Endodermal cell (in vitro differentiated cells): ENCODE data around the gene BRI3BP. TPM values are rescaled to one million over a fixed set of nuclear protein-coding genes. Genes with fewer than 3 reads are reported as not detected.

Experiments used
- DNase-seq: peaks from one replicate; pipeline ENCODE4 v3.0.0-alpha.2; 2017
- H3K27ac ChIP-seq: 2 replicates; pipeline ENCODE4 v1.5.1; 2013; ENCODE audit warnings: mild to moderate bottlenecking, low read depth, low read length, moderate library complexity
- H3K27me3 ChIP-seq: 2 replicates; pipeline ENCODE4 v1.6.1; 2013; ENCODE audit warnings: mild to moderate bottlenecking, low read length, moderate library complexity; ENCODE audit not compliant: insufficient read depth, control insufficient read depth, poor library complexity, severe bottlenecking
- H3K36me3 ChIP-seq: 2 replicates; pipeline ENCODE4 v1.7.0; 2013; ENCODE audit warnings: mild to moderate bottlenecking, low read length, moderate library complexity; ENCODE audit not compliant: control insufficient read depth, insufficient read depth
- H3K4me1 ChIP-seq: one replicate; pipeline ENCODE4 v1.7.0; 2013; ENCODE audit warnings: low read length; ENCODE audit not compliant: control insufficient read depth, insufficient read depth
- H3K4me3 ChIP-seq: 2 replicates; pipeline ENCODE4 v1.5.1; 2013; ENCODE audit warnings: mild to moderate bottlenecking, low read length, moderate library complexity
- H3K9ac ChIP-seq: 2 replicates; pipeline ENCODE4 v1.6.1; 2013; ENCODE audit warnings: mild to moderate bottlenecking, low read length, moderate library complexity; ENCODE audit not compliant: poor library complexity, severe bottlenecking; ENCODE audit errors: extremely low read depth
- H3K9me3 ChIP-seq: 2 replicates; pipeline ENCODE4 v1.6.1; 2013; ENCODE audit warnings: mild to moderate bottlenecking, low read length, moderate library complexity; ENCODE audit not compliant: control insufficient read depth
- H3K27ac Mint-ChIP-seq: 2 replicates; pipeline ENCODE4 v1.8.0; 2020; ENCODE audit warnings: mixed read lengths
- H3K27me3 Mint-ChIP-seq: 2 replicates; pipeline ENCODE4 v1.8.0; 2021; ENCODE audit warnings: mild to moderate bottlenecking, mixed read lengths; ENCODE audit not compliant: insufficient read depth
- H3K36me3 Mint-ChIP-seq: 2 replicates; pipeline ENCODE4 v1.8.0; 2020; ENCODE audit warnings: low read depth, mixed read lengths
- H3K4me1 Mint-ChIP-seq: 2 replicates; pipeline ENCODE4 v1.8.0; 2020; ENCODE audit warnings: mixed read lengths
- H3K4me3 Mint-ChIP-seq: 2 replicates; pipeline ENCODE4 v1.8.0; 2020; ENCODE audit warnings: mild to moderate bottlenecking, moderate library complexity, mixed read lengths
- H3K9me3 Mint-ChIP-seq: 2 replicates; pipeline ENCODE4 v1.8.0; 2020; ENCODE audit warnings: mild to moderate bottlenecking, mixed read lengths
- CTCF ChIP-seq: fragments of 200-600 bp; sonication (generic); conservative IDR thresholded peaks from 2 replicates; pipeline ENCODE4 v1.5.0; 2021; ENCODE audit warnings: antibody characterized with exemption, mild to moderate bottlenecking
- WGBS, 2 experiments: methylation state at CpG; one replicate each; pipeline versions ENCODE4 v1.1.5 to v1.1.7; 2013; ENCODE audit warnings: missing lambda C conversion rate in 2 of 2, mixed read lengths in 1 of 2; ENCODE audit not compliant: insufficient coverage in 1 of 2, insufficient read length in 1 of 2; 5-methylcytosine and 5-hydroxymethylcytosine counted together
- total RNA-seq, 2 donors: library from RNA; stranded (reverse); fragmentation: NEBNext Ultra II Directional in 1 of 2; extraction: Animal tissue kit (Norgen Biotek cat#: 25700) in 1 of 2; gene quantifications; 2 replicates in 1 of 2; 3 replicates in 1 of 2; pipeline ENCODE4 v1.2.1, GENCODE V29; 2021

The BRI3BP gene
- total RNA-seq, 2 donors from 2014 or later, result 10.5 to 16.0 TPM

DNA sequence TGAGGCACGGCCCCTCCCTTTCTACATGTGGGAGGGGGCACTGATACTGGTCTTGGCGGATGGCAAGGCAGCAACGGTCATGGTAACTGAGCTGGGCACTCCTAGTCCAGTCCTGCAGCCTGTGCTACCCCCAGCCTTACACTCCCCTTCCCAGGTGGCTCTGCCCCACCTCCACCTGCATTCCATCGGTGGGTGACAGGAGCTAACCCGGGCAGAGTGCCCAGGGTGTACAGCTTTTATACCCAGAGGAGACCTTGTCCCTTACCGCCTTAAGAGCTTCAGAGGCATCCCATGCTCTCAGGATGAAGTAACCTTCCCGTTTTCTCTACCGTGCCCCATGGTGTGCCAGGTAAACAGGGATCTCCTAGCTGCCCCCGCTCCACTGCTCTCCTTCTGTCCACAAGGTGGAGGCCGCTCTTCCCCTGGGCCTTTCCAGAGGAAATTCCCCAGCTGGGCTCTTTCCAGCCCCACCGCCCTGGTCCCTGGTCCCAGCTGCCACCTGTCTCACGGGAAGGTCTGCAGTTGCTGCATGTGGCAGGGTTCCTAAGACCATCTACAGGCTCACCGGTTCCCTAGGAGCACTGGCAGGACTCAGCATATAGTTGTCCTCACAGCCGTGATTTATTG, 20.5 kb downstream of the BRI3BP start:
- Histone ChIP-seq H3K27me3 (no peaks in the 10 kb centered on the region), H3K9ac (no peak overlapping the region), H3K27ac (no peak overlapping the region), H3K9me3 (no peaks in the 10 kb centered on the region), H3K4me3 (no peak overlapping the region), H3K36me3 (peaks cover 27% of the 10 kb centered on the region), H3K4me1 (no peaks in the 10 kb centered on the region)
- Mint-ChIP-seq H3K27ac (peak overlapping the region; percentile 72), H3K4me1 (no peaks in the 10 kb centered on the region), H3K36me3 (peaks cover 42% of the 10 kb centered on the region), H3K9me3 (no peaks in the 10 kb centered on the region), H3K27me3 (no peaks in the 10 kb centered on the region), H3K4me3 (no peak overlapping the region)
- WGBS, 2 experiments, result 94 to 97% methylated on average over 12 to 14 of the region's 14 CpGs
- TF ChIP-seq CTCF, result peak; percentile 25
- DNase-seq, result peak; percentile 59

DNA sequence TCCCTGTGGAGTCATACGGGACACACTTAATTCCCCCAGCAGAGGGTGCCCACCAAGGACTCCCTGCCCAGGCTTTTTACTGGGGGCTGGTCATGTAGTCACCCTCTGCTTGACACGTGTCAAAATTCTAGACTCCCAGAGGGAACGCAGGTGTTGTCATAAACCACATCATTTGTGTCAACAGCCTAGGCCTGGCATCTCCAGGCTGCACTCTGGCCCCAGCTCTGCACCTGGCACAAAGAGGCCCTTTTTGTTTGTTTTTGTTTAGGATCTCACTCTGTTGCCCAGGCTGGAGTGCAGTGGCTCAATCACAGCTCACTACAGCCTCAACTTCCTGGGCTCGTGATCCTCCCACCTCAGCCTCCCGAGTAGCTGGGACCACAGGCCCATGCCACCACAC, 21.1 kb downstream of the BRI3BP start:
- no peak for TF ChIP-seq CTCF
- Histone ChIP-seq H3K4me1 (no peaks in the 10 kb centered on the region), H3K27me3 (no peaks in the 10 kb centered on the region), H3K9me3 (no peaks in the 10 kb centered on the region), H3K4me3 (no peak overlapping the region), H3K9ac (no peak overlapping the region), H3K36me3 (peaks cover 27% of the 10 kb centered on the region), H3K27ac (no peak overlapping the region)
- WGBS, 2 experiments, result 96 to 97% methylated on average over 5 of the region's 5 CpGs
- DNase-seq, result no peak
- Mint-ChIP-seq H3K9me3 (no peaks in the 10 kb centered on the region), H3K4me3 (no peak overlapping the region), H3K27me3 (no peaks in the 10 kb centered on the region), H3K4me1 (no peaks in the 10 kb centered on the region), H3K36me3 (peaks cover 45% of the 10 kb centered on the region), H3K27ac (no peak overlapping the region)

DNA sequence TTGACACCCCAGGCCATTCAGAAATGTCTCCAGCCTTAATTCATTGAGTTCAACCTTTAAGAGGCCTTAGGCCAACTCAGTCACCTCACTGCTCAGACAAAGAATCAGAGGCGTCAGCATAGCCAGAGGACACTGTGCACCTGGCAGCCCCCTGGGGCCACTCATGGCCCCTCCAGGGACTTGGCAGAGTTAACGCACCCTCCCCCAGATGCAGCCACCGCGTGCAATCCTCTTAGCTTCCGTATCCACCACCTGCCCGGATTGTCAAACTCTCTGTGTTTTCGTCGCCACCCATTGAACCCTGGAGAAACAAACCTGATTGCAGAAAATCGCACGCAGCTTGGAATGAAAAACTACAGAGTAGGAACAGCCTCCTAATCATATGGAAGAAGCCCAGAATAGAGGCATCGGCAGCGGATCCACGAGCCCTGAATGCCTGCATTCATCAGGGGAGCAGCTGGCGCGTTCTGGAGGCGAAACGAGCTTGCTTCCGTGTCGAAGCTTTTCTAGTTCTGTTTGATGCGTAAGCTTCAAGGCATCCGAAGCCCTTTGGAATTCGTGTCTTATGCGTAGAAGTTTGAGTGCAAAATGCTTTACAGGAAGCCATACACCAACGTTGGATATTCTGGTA, 22.4 kb downstream of the BRI3BP start:
- Histone ChIP-seq H3K4me1 (no peaks in the 10 kb centered on the region), H3K9ac (no peak overlapping the region), H3K36me3 (peaks cover 27% of the 10 kb centered on the region), H3K9me3 (no peaks in the 10 kb centered on the region), H3K4me3 (no peak overlapping the region), H3K27ac (no peak overlapping the region), H3K27me3 (no peaks in the 10 kb centered on the region)
- Mint-ChIP-seq H3K9me3 (no peaks in the 10 kb centered on the region), H3K36me3 (peaks cover 45% of the 10 kb centered on the region), H3K4me3 (no peak overlapping the region), H3K27me3 (no peaks in the 10 kb centered on the region), H3K27ac (peak overlapping the region; percentile 68), H3K4me1 (no peaks in the 10 kb centered on the region)
- 95 to 97% methylated on average over 22 to 24 of the region's 24 CpGs for WGBS, 2 experiments
- no peak for DNase-seq
- TF ChIP-seq CTCF, result no peak
